Erythroblast (primary cell): ENCODE results near the gene MLLT10.

ENCODE experiments used
- GATA1 ChIP-seq: IDR thresholded peaks from 2 replicates; pipeline ENCODE4 v1.6.1; 2011; ENCODE audit warnings: low read depth, mild to moderate bottlenecking, control low read depth, low read length, moderate library complexity
- POLR2A ChIP-seq: IDR thresholded peaks from 2 replicates; pipeline ENCODE4 v1.6.1; 2011; ENCODE audit warnings: mild to moderate bottlenecking, low read length

DNA sequence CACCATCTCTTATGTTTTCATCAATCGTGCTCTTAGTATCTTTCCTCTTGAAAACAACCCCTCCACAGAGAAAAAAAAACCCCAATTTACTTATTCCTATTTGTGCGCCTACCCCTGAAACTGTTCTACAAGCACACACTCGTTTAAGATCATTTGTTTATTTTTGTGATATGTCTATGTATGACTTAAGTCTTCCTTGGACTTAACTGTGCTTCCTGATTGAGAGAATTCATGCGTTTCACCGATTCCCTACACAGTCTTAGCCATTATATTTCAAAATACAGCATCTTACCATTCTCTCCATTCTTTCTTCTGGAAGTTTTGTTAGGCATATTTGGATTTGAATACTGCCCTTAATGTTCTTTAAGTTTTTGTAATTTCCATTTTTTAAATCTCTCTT lies 159.4 kb downstream of the MLLT10 start:
- TF ChIP-seq POLR2A (no peak), GATA1 (no peak)
